ENCODE data around the gene TIGD1.
"Not testable (repeated sequence)": the region's sequence is repeated elsewhere in the genome, so short reads cannot be mapped to it uniquely, and the experiment has no call there.

The TIGD1 gene

DNA sequence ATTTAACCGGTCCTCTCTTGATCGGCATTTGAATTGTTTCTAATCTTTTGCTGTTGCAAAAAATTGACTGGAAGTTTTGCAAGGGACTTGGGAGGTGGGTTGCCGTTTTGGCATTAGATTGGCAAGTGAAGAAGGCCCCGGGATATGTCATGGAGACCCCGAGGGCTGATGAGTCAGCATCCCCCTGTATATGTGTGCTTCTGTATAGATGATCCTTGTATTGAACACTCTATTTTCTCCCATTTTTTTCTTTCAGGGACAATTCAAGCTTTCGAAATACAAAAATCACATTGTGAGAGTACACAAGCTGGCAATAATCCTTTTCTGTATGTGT, 30.3 kb upstream of the TIGD1 start:
- Histone ChIP-seq H3K36me3 (ENCODE audit: control insufficient read depth, insufficient read depth, low read length) (no peaks in the 10 kb centered on the region), H3K27me3 (ENCODE audit: control insufficient read depth, insufficient read depth, low read length) (no peaks in the 10 kb centered on the region), H3K9me3 (ENCODE audit: control insufficient read depth, low read length) (no peaks in the 10 kb centered on the region), H3K9ac (ENCODE audit: low read length) (no peak overlapping the region), H3K4me1 (ENCODE audit: control insufficient read depth, insufficient read depth, low read length) (peaks cover 25% of the 10 kb centered on the region), H3K4me3 (ENCODE audit: low read length) (no peak overlapping the region)

- Histone ChIP-seq H3K9me3 (ENCODE audit: control insufficient read depth, low read length) (no peaks in the 10 kb centered on the region), H3K27me3 (ENCODE audit: control insufficient read depth, insufficient read depth, low read length) (no peaks in the 10 kb centered on the region), H3K9ac (ENCODE audit: low read length) (no peak overlapping the region), H3K36me3 (ENCODE audit: control insufficient read depth, insufficient read depth, low read length) (peaks cover 5% of the 10 kb centered on the region), H3K4me3 (ENCODE audit: low read length) (no peak overlapping the region), H3K4me1 (ENCODE audit: control insufficient read depth, insufficient read depth, low read length) (peaks cover 25% of the 10 kb centered on the region)
These were observed 28.3 kb upstream of the TIGD1 start for GRCh38 chr2:232578626-232579025.

DNA sequence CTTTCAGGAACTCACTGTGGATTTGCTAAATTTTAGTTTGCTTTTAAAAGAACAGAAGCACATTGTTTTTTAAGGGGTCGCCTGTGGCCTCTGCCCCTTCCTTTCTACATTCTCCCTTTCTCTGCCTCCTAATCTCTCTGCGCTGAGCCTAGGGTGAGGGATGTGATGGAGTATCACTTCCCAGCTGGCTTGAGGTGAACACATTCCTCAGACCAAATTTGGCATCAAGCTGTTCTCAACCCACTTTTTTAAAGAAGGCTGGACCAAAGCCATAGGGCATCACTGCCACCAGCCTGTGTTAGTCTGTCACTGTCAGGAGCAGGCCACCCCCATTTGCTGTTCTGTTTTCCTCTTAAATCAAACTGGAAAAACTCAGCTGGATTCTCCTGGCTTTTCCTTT, 27.5 kb upstream of the TIGD1 start:
- Histone ChIP-seq H3K4me3 (ENCODE audit: low read length) (no peak overlapping the region), H3K27me3 (ENCODE audit: control insufficient read depth, insufficient read depth, low read length) (no peaks in the 10 kb centered on the region), H3K9ac (ENCODE audit: low read length) (no peak overlapping the region), H3K9me3 (ENCODE audit: control insufficient read depth, low read length) (no peaks in the 10 kb centered on the region), H3K4me1 (ENCODE audit: control insufficient read depth, insufficient read depth, low read length) (peaks cover 25% of the 10 kb centered on the region), H3K36me3 (ENCODE audit: control insufficient read depth, insufficient read depth, low read length) (peaks cover 5% of the 10 kb centered on the region)

- no peaks in the 10 kb centered on the region for H3K9me3 ChIP-seq (ENCODE audit: control insufficient read depth, low read length)
- no peaks in the 10 kb centered on the region for H3K27me3 ChIP-seq (ENCODE audit: control insufficient read depth, insufficient read depth, low read length)
- H3K36me3 ChIP-seq (ENCODE audit: control insufficient read depth, insufficient read depth, low read length) = peaks cover 5% of the 10 kb centered on the region
- no peak overlapping the region for H3K9ac ChIP-seq (ENCODE audit: low read length)
- H3K4me3 ChIP-seq (ENCODE audit: low read length) = no peak overlapping the region
- H3K4me1 ChIP-seq (ENCODE audit: control insufficient read depth, insufficient read depth, low read length) = peaks cover 25% of the 10 kb centered on the region
These were observed 26.6 kb upstream of the TIGD1 start for GRCh38 chr2:232576995-232577394.

DNA sequence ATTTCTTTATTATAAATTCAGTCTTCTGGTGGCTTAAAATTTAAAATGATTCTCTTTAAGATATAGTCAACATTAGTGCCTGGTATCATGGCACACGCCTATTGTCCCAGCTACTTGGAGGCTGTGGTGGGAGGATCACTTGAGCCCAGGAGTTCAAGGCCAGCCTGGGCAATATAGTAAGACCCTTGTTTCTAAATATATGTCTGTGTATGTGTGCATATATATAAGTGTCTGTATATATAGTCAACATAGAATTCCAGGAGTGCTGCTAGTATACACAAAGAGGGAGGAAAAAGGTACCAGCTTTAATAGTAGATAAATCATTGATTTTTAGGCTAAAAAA, 25.0 kb upstream of the TIGD1 start:
- Histone ChIP-seq H3K4me3 (ENCODE audit: low read length) (no peak overlapping the region), H3K4me1 (ENCODE audit: control insufficient read depth, insufficient read depth, low read length) (peaks cover 13% of the 10 kb centered on the region), H3K27me3 (ENCODE audit: control insufficient read depth, insufficient read depth, low read length) (no peaks in the 10 kb centered on the region), H3K36me3 (ENCODE audit: control insufficient read depth, insufficient read depth, low read length) (peaks cover 5% of the 10 kb centered on the region), H3K9ac (ENCODE audit: low read length) (no peak overlapping the region), H3K9me3 (ENCODE audit: control insufficient read depth, low read length) (no peaks in the 10 kb centered on the region)

GRCh38 chr2:232574674-232575403, 24.5 kb upstream of the TIGD1 start:
- no peaks in the 10 kb centered on the region for H3K27me3 ChIP-seq (ENCODE audit: control insufficient read depth, insufficient read depth, low read length)
- no peaks in the 10 kb centered on the region for H3K9me3 ChIP-seq (ENCODE audit: control insufficient read depth, low read length)
- peaks cover 9% of the 10 kb centered on the region for H3K4me1 ChIP-seq (ENCODE audit: control insufficient read depth, insufficient read depth, low read length)
- no peak overlapping the region for H3K9ac ChIP-seq (ENCODE audit: low read length)
- H3K36me3 ChIP-seq (ENCODE audit: control insufficient read depth, insufficient read depth, low read length) = peaks cover 5% of the 10 kb centered on the region
- H3K4me3 ChIP-seq (ENCODE audit: low read length) = no peak overlapping the region

DNA sequence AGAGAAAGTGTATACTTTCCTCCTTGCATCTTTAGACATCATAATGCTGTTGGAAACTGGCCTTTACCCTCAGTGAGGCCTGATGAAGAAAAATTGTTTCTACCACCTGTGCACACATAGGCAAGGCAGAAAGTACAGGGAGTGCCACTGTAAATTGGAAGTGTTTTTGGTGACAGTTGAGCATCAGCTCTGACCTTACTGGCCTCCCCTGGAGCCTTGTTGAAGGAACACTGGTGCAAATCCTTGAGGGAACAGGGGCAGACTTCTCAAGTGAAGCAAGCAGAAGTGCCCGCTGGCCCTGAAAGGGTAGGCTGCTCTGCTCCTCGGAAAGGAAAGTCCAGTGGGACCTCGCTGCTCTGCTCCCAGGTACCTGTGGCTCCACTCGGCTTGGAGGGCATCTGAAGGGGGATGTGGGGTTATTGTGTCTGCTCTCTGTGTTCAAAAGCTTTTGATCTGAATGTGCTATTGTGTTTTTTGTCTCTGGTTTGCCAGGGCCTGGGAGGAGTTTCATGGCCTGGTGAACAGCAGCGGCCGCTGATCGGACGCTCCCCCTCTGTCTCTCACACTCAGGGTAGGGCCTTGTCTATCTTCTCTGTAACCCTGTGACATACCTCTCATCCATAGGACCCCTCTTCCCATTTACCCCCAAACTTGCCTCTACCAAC, 23.5 kb upstream of the TIGD1 start:
- H3K9me3 ChIP-seq (ENCODE audit: control insufficient read depth, low read length) = no peaks in the 10 kb centered on the region
- peaks cover under 1% of the 10 kb centered on the region for H3K4me1 ChIP-seq (ENCODE audit: control insufficient read depth, insufficient read depth, low read length)
- peaks cover 5% of the 10 kb centered on the region for H3K36me3 ChIP-seq (ENCODE audit: control insufficient read depth, insufficient read depth, low read length)
- no peak overlapping the region for H3K4me3 ChIP-seq (ENCODE audit: low read length)
- H3K9ac ChIP-seq (ENCODE audit: low read length) = no peak overlapping the region
- H3K27me3 ChIP-seq (ENCODE audit: control insufficient read depth, insufficient read depth, low read length) = no peaks in the 10 kb centered on the region

GRCh38 chr2:232573042-232573441, 22.7 kb upstream of the TIGD1 start:
- no peaks in the 10 kb centered on the region for H3K9me3 ChIP-seq (ENCODE audit: control insufficient read depth, low read length)
- peaks cover 4% of the 10 kb centered on the region for H3K4me1 ChIP-seq (ENCODE audit: control insufficient read depth, insufficient read depth, low read length)
- H3K4me3 ChIP-seq (ENCODE audit: low read length) = no peak overlapping the region
- no peak overlapping the region for H3K9ac ChIP-seq (ENCODE audit: low read length)
- H3K27me3 ChIP-seq (ENCODE audit: control insufficient read depth, insufficient read depth, low read length) = no peaks in the 10 kb centered on the region
- peaks cover 5% of the 10 kb centered on the region for H3K36me3 ChIP-seq (ENCODE audit: control insufficient read depth, insufficient read depth, low read length)

DNA sequence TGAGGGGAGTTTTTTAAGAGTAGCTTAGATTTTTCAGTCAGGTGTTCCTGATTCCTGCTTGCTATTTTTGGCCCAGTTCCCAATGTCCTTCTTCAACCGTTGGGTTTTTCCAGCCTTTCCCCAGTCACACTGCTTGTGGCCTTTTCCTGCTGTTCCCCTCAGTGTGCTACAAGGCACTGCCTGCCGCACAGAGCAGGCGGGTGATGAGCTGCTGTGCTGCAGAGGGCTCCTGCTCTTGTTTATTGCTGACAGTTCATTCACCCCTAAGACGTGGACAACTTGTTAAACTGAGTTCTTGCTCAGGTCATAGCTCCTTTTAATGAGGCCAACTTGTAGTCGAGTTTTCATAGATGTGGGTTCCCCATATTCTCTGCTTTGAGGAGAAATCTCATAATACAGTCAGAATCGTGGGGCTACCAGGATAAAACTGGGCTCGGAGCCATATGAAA, 20.7 kb upstream of the TIGD1 start:
- Histone ChIP-seq H3K9me3 (ENCODE audit: control insufficient read depth, low read length) (no peaks in the 10 kb centered on the region), H3K9ac (ENCODE audit: low read length) (no peak overlapping the region), H3K4me3 (ENCODE audit: low read length) (no peak overlapping the region), H3K36me3 (ENCODE audit: control insufficient read depth, insufficient read depth, low read length) (peaks cover 11% of the 10 kb centered on the region), H3K4me1 (ENCODE audit: control insufficient read depth, insufficient read depth, low read length) (peaks cover 4% of the 10 kb centered on the region), H3K27me3 (ENCODE audit: control insufficient read depth, insufficient read depth, low read length) (no peaks in the 10 kb centered on the region)

GRCh38 chr2:232570481-232570880, 20.1 kb upstream of the TIGD1 start:
- not testable (repeated sequence) for H3K4me3 ChIP-seq (ENCODE audit: low read length); H3K4me1 ChIP-seq (ENCODE audit: control insufficient read depth, insufficient read depth, low read length); H3K27me3 ChIP-seq (ENCODE audit: control insufficient read depth, insufficient read depth, low read length); H3K9me3 ChIP-seq (ENCODE audit: control insufficient read depth, low read length); H3K9ac ChIP-seq (ENCODE audit: low read length)
- peaks cover 11% of the 10 kb centered on the region for H3K36me3 ChIP-seq (ENCODE audit: control insufficient read depth, insufficient read depth, low read length)

DNA sequence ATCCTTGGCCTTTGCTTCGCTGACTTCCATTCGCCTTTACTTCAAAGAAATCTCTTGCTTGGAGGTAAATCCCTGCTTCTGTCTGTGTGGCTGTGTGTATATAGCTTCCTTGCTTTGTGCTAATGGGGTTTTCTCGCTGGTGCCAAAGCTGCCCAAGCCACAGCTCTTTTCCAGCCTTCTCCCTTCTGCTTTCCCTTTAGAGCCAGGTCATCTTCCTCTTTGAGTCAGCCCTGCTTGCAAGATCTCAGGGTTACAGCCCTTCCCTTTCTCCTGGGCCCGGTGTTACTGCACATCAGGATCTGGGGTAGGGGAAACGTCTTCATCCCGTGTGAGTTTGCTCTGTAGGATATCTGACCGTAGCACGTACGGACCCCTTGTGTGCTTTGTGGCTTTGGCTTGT, 19.2 kb upstream of the TIGD1 start:
- Histone ChIP-seq H3K27me3 (ENCODE audit: control insufficient read depth, insufficient read depth, low read length) (no peaks in the 10 kb centered on the region), H3K9ac (ENCODE audit: low read length) (no peak overlapping the region), H3K9me3 (ENCODE audit: control insufficient read depth, low read length) (no peaks in the 10 kb centered on the region), H3K4me1 (ENCODE audit: control insufficient read depth, insufficient read depth, low read length) (peaks cover 4% of the 10 kb centered on the region), H3K4me3 (ENCODE audit: low read length) (no peak overlapping the region), H3K36me3 (ENCODE audit: control insufficient read depth, insufficient read depth, low read length) (peaks cover 14% of the 10 kb centered on the region)

- Histone ChIP-seq H3K27me3 (ENCODE audit: control insufficient read depth, insufficient read depth, low read length) (no peaks in the 10 kb centered on the region), H3K4me1 (ENCODE audit: control insufficient read depth, insufficient read depth, low read length) (peaks cover 4% of the 10 kb centered on the region), H3K9me3 (ENCODE audit: control insufficient read depth, low read length) (no peaks in the 10 kb centered on the region), H3K4me3 (ENCODE audit: low read length) (no peak overlapping the region), H3K9ac (ENCODE audit: low read length) (no peak overlapping the region), H3K36me3 (ENCODE audit: control insufficient read depth, insufficient read depth, low read length) (peaks cover 9% of the 10 kb centered on the region)
These were observed 17.8 kb upstream of the TIGD1 start for GRCh38 chr2:232568161-232568560.
